ENCODE measurements around the gene DTWD2. TPM values are rescaled to one million over a fixed set of nuclear protein-coding genes. Genes with fewer than 3 reads are reported as not detected.
"Not testable (repeated sequence)": the region's sequence is repeated elsewhere in the genome, so short reads cannot be mapped to it uniquely, and the experiment has no call there.

Gene DTWD2
- total RNA-seq, 2 donors from 2014 or later, result 8.4 to 10.5 TPM

GRCh38 chr5:118964388-118964787 lies 24.0 kb downstream of the DTWD2 start:
- ATAC-seq; intact Hi-C loops (cut with DNase I); DNase-seq: not testable (repeated sequence)

- intact Hi-C loops (cut with DNase I), result no loop called here
- no peak for ATAC-seq
- DNase-seq, result no peak
Measured at GRCh38 chr5:118963169-118963568, 25.2 kb downstream of the DTWD2 start.

- DNase-seq (no peak), ATAC-seq (no peak)
- intact Hi-C loops (cut with DNase I), result no loop called here
Measured at GRCh38 chr5:118960557-118960956, 27.8 kb downstream of the DTWD2 start.

- DNase-seq, result no peak
- no peak for ATAC-seq
- intact Hi-C loops (cut with DNase I), result no loop called here
Measured at GRCh38 chr5:118956727-118957126, 31.6 kb downstream of the DTWD2 start.

GRCh38 chr5:118953652-118954005 lies 34.7 kb downstream of the DTWD2 start:
- ATAC-seq, result no peak
- intact Hi-C loops (cut with DNase I), result no loop called here
- no peak for DNase-seq

- ATAC-seq (no peak), DNase-seq (no peak)
- intact Hi-C loops (cut with DNase I), result no loop called here
Measured at GRCh38 chr5:118952992-118953651, 35.2 kb downstream of the DTWD2 start.

- DNase-seq; intact Hi-C loops (cut with DNase I); ATAC-seq: not testable (repeated sequence)
Measured at GRCh38 chr5:118952306-118952705, 36.0 kb downstream of the DTWD2 start.

- DNase-seq; ATAC-seq; intact Hi-C loops (cut with DNase I): not testable (repeated sequence)
Measured at GRCh38 chr5:118950354-118950753, 38.0 kb downstream of the DTWD2 start.

GRCh38 chr5:118946138-118946800 lies 42.1 kb downstream of the DTWD2 start:
- no peak for ATAC-seq
- intact Hi-C loops (cut with DNase I), result no loop called here
- no peak for DNase-seq

GRCh38 chr5:118937393-118938061 lies 50.8 kb downstream of the DTWD2 start:
- DNase-seq (no peak), ATAC-seq (no peak)
- intact Hi-C loops (cut with DNase I), result no loop called here

GRCh38 chr5:118933703-118934102 lies 54.6 kb downstream of the DTWD2 start:
- DNase-seq, result no peak
- intact Hi-C loops (cut with DNase I), result no loop called here
- ATAC-seq, result no peak

- ATAC-seq, result no peak
- no peak for DNase-seq
- intact Hi-C loops (cut with DNase I), result no loop called here
Measured at GRCh38 chr5:118931564-118931963, 56.8 kb downstream of the DTWD2 start.

GRCh38 chr5:118924006-118924389 lies 64.3 kb downstream of the DTWD2 start:
- ATAC-seq, result no peak
- DNase-seq, result no peak
- intact Hi-C loops (cut with DNase I), result no loop called here

GRCh38 chr5:118923295-118924005 lies 64.9 kb downstream of the DTWD2 start:
- DNase-seq (no peak), ATAC-seq (no peak)
- intact Hi-C loops (cut with DNase I), result no loop called here

- DNase-seq, result no peak
- intact Hi-C loops (cut with DNase I), result no loop called here
- no peak for ATAC-seq
Measured at GRCh38 chr5:118921866-118922265, 66.5 kb downstream of the DTWD2 start.

GRCh38 chr5:118919016-118919415 lies 69.3 kb downstream of the DTWD2 start:
- intact Hi-C loops (cut with DNase I), result no loop called here
- DNase-seq (no peak), ATAC-seq (no peak)

- ATAC-seq, result no peak
- intact Hi-C loops (cut with DNase I), result no loop called here
- DNase-seq, result no peak
Measured at GRCh38 chr5:118918232-118918631, 70.1 kb downstream of the DTWD2 start.

GRCh38 chr5:118907536-118907935 lies 80.8 kb downstream of the DTWD2 start:
- ATAC-seq; DNase-seq; intact Hi-C loops (cut with DNase I): not testable (repeated sequence)

GRCh38 chr5:118906947-118907346 lies 81.4 kb downstream of the DTWD2 start:
- ATAC-seq, result no peak
- intact Hi-C loops (cut with DNase I), result no loop called here
- DNase-seq, result no peak

GRCh38 chr5:118905196-118905595 lies 83.2 kb downstream of the DTWD2 start:
- ATAC-seq (no peak), DNase-seq (no peak)
- intact Hi-C loops (cut with DNase I), result no loop called here
